Fibroblast of lung (primary cell): ENCODE data around the gene OPALIN.

ENCODE experiments used
- CTCF ChIP-seq, 2 donors: IDR thresholded peaks in 1 of 2; conservative IDR thresholded peaks in 1 of 2; 1 replicate in 1 of 2; 2 replicates in 1 of 2; pipeline ENCODE4 v1.5.1; 2011 to 2012; ENCODE audit warnings: low read length in 2 of 2, control low read depth in 1 of 2, inconsistent platforms in 1 of 2, low read depth in 1 of 2, mild to moderate bottlenecking in 1 of 2
- EZH2 ChIP-seq: IDR thresholded peaks from 2 replicates; pipeline ENCODE4 v1.5.1; 2012; ENCODE audit warnings: low read length, control low read depth, mild to moderate bottlenecking; ENCODE audit errors: missing control alignments

- TF ChIP-seq CTCF (conservative IDR thresholded peaks at IDR 0.05 in 1 of 2, IDR thresholded peaks at IDR 0.05 in 1 of 2; ENCODE audit: low read depth in 1 of 2, low read length in 2 of 2), result no peak
- no peak for TF ChIP-seq EZH2
Measured at GRCh38 chr10:96358851-96359540, at the start of gene OPALIN.
